Measurements from ENCODE around the gene HOXB3. TPM values are rescaled to one million over a fixed set of nuclear protein-coding genes. Genes with fewer than 3 reads are reported as not detected.

HOXB3 gene
- total and polyA plus RNA-seq, 2 of the 13 experiments (the other 11 are each of a cell fraction or from before 2014, with no cell fraction given), result not detected

- TF ChIP-seq, protein P1, sequence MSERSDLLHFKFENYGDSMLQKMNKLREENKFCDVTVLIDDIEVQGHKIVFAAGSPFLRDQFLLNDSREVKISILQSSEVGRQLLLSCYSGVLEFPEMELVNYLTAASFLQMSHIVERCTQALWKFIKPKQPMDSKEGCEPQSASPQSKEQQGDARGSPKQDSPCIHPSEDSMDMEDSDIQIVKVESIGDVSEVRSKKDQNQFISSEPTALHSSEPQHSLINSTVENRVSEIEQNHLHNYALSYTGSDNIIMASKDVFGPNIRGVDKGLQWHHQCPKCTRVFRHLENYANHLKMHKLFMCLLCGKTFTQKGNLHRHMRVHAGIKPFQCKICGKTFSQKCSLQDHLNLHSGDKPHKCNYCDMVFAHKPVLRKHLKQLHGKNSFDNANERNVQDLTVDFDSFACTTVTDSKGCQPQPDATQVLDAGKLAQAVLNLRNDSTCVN (CRISPR knock-in tag; IDR thresholded peaks at IDR 0.05; ENCODE audit: borderline replicate concordance), result 0 out of 2 replicates have a peak, but pooled peaks have one; percentile 26
- TF ChIP-seq RXRA (CRISPR knock-in tag; IDR thresholded peaks at IDR 0.05) (no peak), CBX2 (IDR thresholded peaks at IDR 0.05; ENCODE audit: low read depth, low read length) (no peak), CBX2 (CRISPR knock-in tag; IDR thresholded peaks at IDR 0.05; ENCODE audit: low read depth) (peak; percentile 28; the same call in 1 of the 2 replicates), HIC2 (CRISPR knock-in tag; IDR thresholded peaks at IDR 0.05; ENCODE audit: low read depth) (no peak), PHF8 (CRISPR knock-in tag; IDR thresholded peaks at IDR 0.05) (0 out of 2 replicates have a peak, but pooled peaks have one; percentile 28), ZNF350 (CRISPR knock-in tag; IDR thresholded peaks at IDR 0.05; ENCODE audit: borderline replicate concordance, low read depth) (peak; percentile 60; the same call in 1 of the 2 replicates), LCORL (IDR thresholded peaks at IDR 0.05) (no peak), LCORL (CRISPR knock-in tag; IDR thresholded peaks at IDR 0.05) (0 out of 2 replicates have a peak, but pooled peaks have one; percentile 18), HOMEZ (CRISPR knock-in tag; IDR thresholded peaks at IDR 0.05; ENCODE audit: low read depth) (0 out of 2 replicates have a peak, but pooled peaks have one; percentile 15)
- TF ChIP-seq, protein P2, sequence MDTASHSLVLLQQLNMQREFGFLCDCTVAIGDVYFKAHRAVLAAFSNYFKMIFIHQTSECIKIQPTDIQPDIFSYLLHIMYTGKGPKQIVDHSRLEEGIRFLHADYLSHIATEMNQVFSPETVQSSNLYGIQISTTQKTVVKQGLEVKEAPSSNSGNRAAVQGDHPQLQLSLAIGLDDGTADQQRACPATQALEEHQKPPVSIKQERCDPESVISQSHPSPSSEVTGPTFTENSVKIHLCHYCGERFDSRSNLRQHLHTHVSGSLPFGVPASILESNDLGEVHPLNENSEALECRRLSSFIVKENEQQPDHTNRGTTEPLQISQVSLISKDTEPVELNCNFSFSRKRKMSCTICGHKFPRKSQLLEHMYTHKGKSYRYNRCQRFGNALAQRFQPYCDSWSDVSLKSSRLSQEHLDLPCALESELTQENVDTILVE (CRISPR knock-in tag; IDR thresholded peaks at IDR 0.05), result peak; percentile 54; the same call in 1 of the 2 replicates
Measured at GRCh38 chr17:48618256-48618896, 28.3 kb upstream of the HOXB3 start (continued).
